ENCODE measurements around the gene RAB5A. TPM values are rescaled to one million over a fixed set of nuclear protein-coding genes. Genes with fewer than 3 reads are reported as not detected.

RAB5A gene
- total and polyA plus RNA-seq, 5 donors, result 32.5 to 71.3 (median 45.5) TPM

DNA sequence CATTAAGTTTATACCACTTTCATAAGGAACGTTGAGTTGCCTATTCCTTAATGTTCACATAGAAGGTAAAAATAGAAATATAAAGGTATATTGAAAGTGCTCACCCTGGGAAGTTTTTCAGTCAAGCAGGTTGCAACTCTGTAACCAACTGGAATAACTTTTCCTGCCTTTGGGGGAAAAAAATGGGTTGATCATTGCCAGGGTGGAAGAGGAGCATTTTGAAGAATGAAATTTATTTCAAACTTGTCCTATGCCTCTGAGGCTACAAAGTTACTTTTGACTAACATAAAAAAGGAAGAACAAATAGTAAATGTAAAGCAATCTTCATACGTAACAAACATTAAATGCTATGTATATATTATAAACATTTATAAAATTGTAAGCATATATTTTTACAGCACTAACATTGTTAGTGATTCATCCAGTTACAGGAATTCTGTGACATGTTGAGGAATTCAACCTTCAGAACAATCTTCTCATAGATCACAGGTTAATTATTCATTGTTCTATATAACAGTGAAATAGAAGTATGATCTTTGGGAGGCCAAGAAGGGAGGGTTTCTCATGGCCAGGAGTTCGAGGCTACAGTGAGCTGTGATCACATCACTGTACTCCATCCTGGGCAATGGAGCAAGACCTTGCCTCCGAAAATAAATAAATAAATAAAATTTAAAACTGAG is 26.4 kb upstream of the RAB5A start:
- H3K27me3 ChIP-seq (ENCODE audit: control insufficient read depth, insufficient read depth), result no peaks in the 10 kb centered on the region
- intact Hi-C loops (cut with DNase I), result no loop called here
- H3K4me3 ChIP-seq (ENCODE audit: low read length), result no peak overlapping the region
- H3K9me3 ChIP-seq (ENCODE audit: control insufficient read depth, low read length), result no peaks in the 10 kb centered on the region
- no peak for DNase-seq
- H3K27ac ChIP-seq (ENCODE audit: low read length), result no peak overlapping the region
- ATAC-seq, result no peak
- 89% methylated on average over 4 of the region's 4 CpGs for WGBS
- H3K4me1 ChIP-seq (ENCODE audit: control insufficient read depth, insufficient read depth, low read length), result no peaks in the 10 kb centered on the region

DNA sequence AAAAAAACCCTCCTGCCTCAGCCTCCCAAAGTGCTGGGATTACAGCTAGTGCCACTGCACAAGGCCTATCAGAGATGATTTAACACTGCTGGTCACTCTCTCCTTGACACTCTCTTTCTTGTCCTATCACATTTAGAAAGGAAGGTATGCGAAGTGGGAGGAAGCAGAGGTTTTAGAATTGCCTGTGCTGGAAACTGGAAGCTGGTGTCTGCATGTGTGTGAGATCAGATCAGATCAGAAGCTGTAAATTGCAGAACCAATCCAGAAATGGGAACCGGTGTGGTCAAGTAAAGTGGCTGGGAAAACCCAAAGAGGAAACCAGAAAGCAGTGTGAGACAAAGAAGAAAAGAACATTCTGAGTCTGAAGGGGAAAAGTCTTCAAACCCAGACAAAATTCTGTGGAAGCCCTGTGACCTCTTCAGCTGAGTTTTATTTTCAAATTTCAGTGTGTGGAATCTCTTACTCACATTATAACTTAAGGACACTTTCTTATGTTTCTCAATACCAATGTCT is 15.7 kb upstream of the RAB5A start:
- ATAC-seq (no peak), DNase-seq (no peak)
- no peaks in the 10 kb centered on the region for H3K4me1 ChIP-seq (ENCODE audit: control insufficient read depth, insufficient read depth, low read length)
- H3K27me3 ChIP-seq (ENCODE audit: control insufficient read depth, insufficient read depth), result no peaks in the 10 kb centered on the region
- no peak overlapping the region for H3K4me3 ChIP-seq (ENCODE audit: low read length)
- no peaks in the 10 kb centered on the region for H3K9me3 ChIP-seq (ENCODE audit: control insufficient read depth, low read length)
- 55% methylated on average over 2 of the region's 2 CpGs for WGBS
- no peak overlapping the region for H3K27ac ChIP-seq (ENCODE audit: low read length)
- intact Hi-C loops (cut with DNase I), result no loop called here

- Histone ChIP-seq H3K4me3 (ENCODE audit: low read length) (no peak overlapping the region), H3K27me3 (ENCODE audit: control insufficient read depth, insufficient read depth) (no peaks in the 10 kb centered on the region), H3K27ac (ENCODE audit: low read length) (no peak overlapping the region), H3K4me1 (ENCODE audit: control insufficient read depth, insufficient read depth, low read length) (no peaks in the 10 kb centered on the region), H3K9me3 (ENCODE audit: control insufficient read depth, low read length) (no peaks in the 10 kb centered on the region)
- WGBS, result 59% methylated on average over 1 of the region's 1 CpG
- intact Hi-C loops (cut with DNase I), result no loop called here
- DNase-seq (no peak), ATAC-seq (no peak)
These were observed 15.1 kb upstream of the RAB5A start for GRCh38 chr3:19931767-19932188.

DNA sequence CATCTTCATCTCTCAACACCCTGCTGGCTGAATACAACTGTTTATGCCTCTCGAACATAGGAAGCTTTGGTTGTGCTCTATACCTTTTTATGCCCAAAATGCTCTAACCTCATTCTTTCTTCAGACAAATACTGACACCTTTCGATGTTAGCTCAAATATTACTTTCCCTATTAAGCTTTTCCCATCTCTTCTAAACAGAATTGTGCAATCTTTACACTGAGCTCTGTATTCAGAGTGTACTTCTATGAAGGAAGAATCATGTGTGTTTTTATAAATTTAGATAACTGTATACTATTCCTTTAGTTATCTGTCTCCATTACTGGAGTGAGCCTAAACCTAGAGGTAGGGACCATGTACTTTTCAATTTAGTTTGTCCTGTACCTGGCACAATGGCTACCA is 14.5 kb upstream of the RAB5A start:
- Histone ChIP-seq H3K4me3 (ENCODE audit: low read length) (no peak overlapping the region), H3K9me3 (ENCODE audit: control insufficient read depth, low read length) (no peaks in the 10 kb centered on the region), H3K27ac (ENCODE audit: low read length) (no peak overlapping the region), H3K4me1 (ENCODE audit: control insufficient read depth, insufficient read depth, low read length) (no peaks in the 10 kb centered on the region), H3K27me3 (ENCODE audit: control insufficient read depth, insufficient read depth) (no peaks in the 10 kb centered on the region)
- DNase-seq (no peak), ATAC-seq (no peak)
- intact Hi-C loops (cut with DNase I), result no loop called here
- 96% methylated on average over 2 of the region's 2 CpGs for WGBS

DNA sequence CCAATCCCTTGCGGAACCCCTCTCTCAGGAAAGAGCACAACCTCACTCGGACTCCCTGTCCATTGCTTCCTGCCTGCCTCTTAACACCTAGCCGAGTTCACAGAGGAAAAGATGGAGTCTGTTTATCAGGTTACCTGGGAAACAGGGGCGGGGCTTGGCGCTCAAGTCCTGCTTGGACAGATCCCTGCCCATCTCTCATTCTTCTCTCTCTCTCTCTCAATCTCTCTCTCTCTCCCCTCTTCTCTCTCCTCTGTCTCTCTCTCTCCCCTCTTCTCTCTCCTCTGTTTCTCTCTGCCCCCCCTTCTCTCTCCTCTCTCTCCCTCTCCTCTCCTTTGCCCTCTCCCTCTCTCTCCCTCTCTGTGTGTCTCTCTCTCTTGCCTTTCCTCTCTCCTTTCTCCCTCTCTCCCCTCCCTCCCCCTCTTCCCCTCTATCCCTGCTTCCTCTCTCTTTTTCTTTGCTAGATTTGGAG is 12.8 kb upstream of the RAB5A start, which contains the start of gene EFHB:
TSS of gene EFHB (minus strand) at position 120 of the 469 bp plus-strand sequence. CDS start 199 bp downstream, outside the sequence.
- peak in 2 of 3 donors; percentile 37 to 62 for DNase-seq
- Histone ChIP-seq H3K27me3 (ENCODE audit: control insufficient read depth, insufficient read depth) (no peaks in the 10 kb centered on the region), H3K4me3 (ENCODE audit: low read length) (no peak within 1 kb of the TSS), H3K9me3 (ENCODE audit: control insufficient read depth, low read length) (no peaks in the 10 kb centered on the region), H3K4me1 (ENCODE audit: control insufficient read depth, insufficient read depth, low read length) (no peaks in the 10 kb centered on the region), H3K27ac (ENCODE audit: low read length) (no peak within 1 kb of the TSS)
- WGBS, result 33% methylated on average over 5 of the region's 5 CpGs
- intact Hi-C loops (cut with DNase I), result no loop called here
- ATAC-seq, result peak in 1 of 2 donors; percentile 41

DNA sequence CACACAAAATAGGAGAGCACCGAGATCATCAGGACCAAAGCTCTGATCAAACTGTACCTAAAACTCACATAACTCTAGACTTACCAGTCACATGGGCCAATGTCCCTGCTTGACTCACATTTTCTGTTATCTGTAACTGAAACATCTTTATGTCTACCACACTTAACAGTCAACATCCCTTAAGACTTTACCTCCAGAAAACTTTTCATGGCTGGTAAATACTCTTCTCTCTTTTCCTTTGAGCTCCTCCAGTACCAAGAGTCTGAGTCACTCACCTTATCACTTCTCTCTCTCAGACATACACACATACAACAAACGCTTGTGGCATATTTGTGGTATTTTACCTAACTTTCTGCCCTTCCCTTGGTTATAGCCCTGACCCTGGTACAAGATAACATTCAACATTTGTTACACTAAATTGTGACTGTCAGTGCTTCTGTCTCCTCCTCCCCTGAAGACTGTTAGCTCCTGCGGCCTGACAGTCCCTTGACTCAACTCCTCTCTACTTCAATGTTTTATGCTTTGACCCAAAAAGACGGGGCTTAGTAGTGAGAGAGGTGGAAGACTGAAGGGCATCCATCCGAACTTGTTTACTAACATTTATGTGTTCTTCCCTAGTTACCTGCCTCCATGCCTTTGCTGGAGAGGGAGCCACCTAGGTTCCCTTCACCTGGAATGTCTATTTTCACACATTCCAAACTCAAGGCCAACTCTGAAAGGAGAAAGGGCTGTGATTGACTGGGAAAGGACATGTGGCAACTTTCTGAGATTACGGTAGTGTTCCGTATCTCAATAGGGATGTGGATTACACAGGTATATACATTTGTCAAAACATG is 9.2 kb upstream of the RAB5A start:
- Histone ChIP-seq H3K4me1 (ENCODE audit: control insufficient read depth, insufficient read depth, low read length) (no peaks in the 10 kb centered on the region), H3K9me3 (ENCODE audit: control insufficient read depth, low read length) (no peaks in the 10 kb centered on the region), H3K27me3 (ENCODE audit: control insufficient read depth, insufficient read depth) (no peaks in the 10 kb centered on the region), H3K27ac (ENCODE audit: low read length) (no peak overlapping the region), H3K4me3 (ENCODE audit: low read length) (no peak overlapping the region)
- intact Hi-C loops (cut with DNase I), result no loop called here
- no peak for ATAC-seq
- WGBS, result 69% methylated on average over 7 of the region's 7 CpGs
- no peak for DNase-seq

- Histone ChIP-seq H3K27ac (ENCODE audit: low read length) (no peak overlapping the region), H3K4me1 (ENCODE audit: control insufficient read depth, insufficient read depth, low read length) (no peaks in the 10 kb centered on the region), H3K4me3 (ENCODE audit: low read length) (no peak overlapping the region), H3K27me3 (ENCODE audit: control insufficient read depth, insufficient read depth) (no peaks in the 10 kb centered on the region), H3K9me3 (ENCODE audit: control insufficient read depth, low read length) (no peaks in the 10 kb centered on the region)
- 97% methylated on average over 1 of the region's 1 CpG for WGBS
- ATAC-seq (no peak), DNase-seq (no peak)
- intact Hi-C loops (cut with DNase I), result no loop called here
These were observed 8.6 kb upstream of the RAB5A start for GRCh38 chr3:19938295-19938627.

- Histone ChIP-seq H3K27ac (ENCODE audit: low read length) (no peak overlapping the region), H3K27me3 (ENCODE audit: control insufficient read depth, insufficient read depth) (no peaks in the 10 kb centered on the region), H3K4me1 (ENCODE audit: control insufficient read depth, insufficient read depth, low read length) (no peaks in the 10 kb centered on the region), H3K9me3 (ENCODE audit: control insufficient read depth, low read length) (no peaks in the 10 kb centered on the region), H3K4me3 (ENCODE audit: low read length) (no peak overlapping the region)
- no peak for DNase-seq
- no peak for ATAC-seq
- intact Hi-C loops (cut with DNase I), result loop anchor here in 2 of 4 donors (10.0 kb wide), 1 partner anchor 244 kb away; the partner anchor contains the start of gene SGO1 (in 2 of the 2)
- WGBS, result 91% methylated on average over 1 of the region's 1 CpG
These were observed 6.3 kb upstream of the RAB5A start for GRCh38 chr3:19940643-19941042.

- WGBS, result 97% methylated on average over 9 of the region's 9 CpGs
- no peak overlapping the region for H3K27ac ChIP-seq (ENCODE audit: low read length)
- peak overlapping the region; percentile 64 for H3K4me3 ChIP-seq (ENCODE audit: low read length)
- H3K9me3 ChIP-seq (ENCODE audit: control insufficient read depth, low read length), result no peaks in the 10 kb centered on the region
- DNase-seq (no peak), ATAC-seq (no peak)
- no peaks in the 10 kb centered on the region for H3K27me3 ChIP-seq (ENCODE audit: control insufficient read depth, insufficient read depth)
- intact Hi-C loops (cut with DNase I), result loop anchor here in 2 of 4 donors (5.0 to 10.0 kb wide), 2 partner anchors 97 to 239 kb away; partner anchors contain the start of genes SGO1 (in 2 of the 2) and KAT2B (in 1 of the 2)
- H3K4me1 ChIP-seq (ENCODE audit: control insufficient read depth, insufficient read depth, low read length), result no peaks in the 10 kb centered on the region
These were observed 1.4 kb upstream of the RAB5A start for GRCh38 chr3:19945534-19945933.

GRCh38 chr3:19945969-19946831 is 697 bp upstream of the RAB5A start:
- intact Hi-C loops (cut with DNase I), result loop anchor here in 2 of 4 donors (5.0 to 10.0 kb wide), 2 partner anchors 96 to 239 kb away; partner anchors contain the start of genes SGO1 (in 2 of the 2) and KAT2B (in 1 of the 2)
- Histone ChIP-seq H3K4me3 (ENCODE audit: low read length) (peak overlapping the region; percentile 64), H3K27me3 (ENCODE audit: control insufficient read depth, insufficient read depth) (no peaks in the 10 kb centered on the region), H3K9me3 (ENCODE audit: control insufficient read depth, low read length) (no peaks in the 10 kb centered on the region), H3K27ac (ENCODE audit: low read length) (peak overlapping the region; percentile 84), H3K4me1 (ENCODE audit: control insufficient read depth, insufficient read depth, low read length) (no peaks in the 10 kb centered on the region)
- no peak for DNase-seq
- 37% methylated on average over 26 of the region's 26 CpGs for WGBS
- ATAC-seq, result peak; percentile 18 to 23
